Measurements from ENCODE around the gene HAAO.
"Not testable (repeated sequence)": the region's sequence is repeated elsewhere in the genome, so short reads cannot be mapped to it uniquely, and the experiment has no call there.

Gene HAAO

GRCh38 chr2:42748840-42749239, 43.5 kb downstream of the HAAO start:
- Histone ChIP-seq H3K36me3 (replicated peaks) (no peaks in the 10 kb centered on the region; the same call in 1 of the 2 replicates), H3K4me1 (no peaks in the 10 kb centered on the region), H3K27me3 (ENCODE audit: low read depth) (no peaks in the 10 kb centered on the region), H3K9me3 (no peaks in the 10 kb centered on the region), H3K4me3 (no peak overlapping the region)
- no peak for DNase-seq (ENCODE audit: low spot score in 2 of 2)
- in situ Hi-C loops (cut with MboI; ENCODE audit: low sequenced_read_pairs): no loop called here

GRCh38 chr2:42747422-42747821, 45.0 kb downstream of the HAAO start:
- Histone ChIP-seq H3K9me3 (no peaks in the 10 kb centered on the region), H3K36me3 (replicated peaks) (no peaks in the 10 kb centered on the region), H3K4me1 (no peaks in the 10 kb centered on the region), H3K27me3 (ENCODE audit: low read depth) (no peaks in the 10 kb centered on the region), H3K4me3 (no peak overlapping the region)
- in situ Hi-C loops (cut with MboI; ENCODE audit: low sequenced_read_pairs): no loop called here
- no peak for DNase-seq (ENCODE audit: low spot score in 2 of 2)

GRCh38 chr2:42744545-42745082, 47.8 kb downstream of the HAAO start:
- no peaks in the 10 kb centered on the region for H3K9me3 ChIP-seq
- DNase-seq (ENCODE audit: low spot score in 2 of 2): no peak
- in situ Hi-C loops (cut with MboI; ENCODE audit: low sequenced_read_pairs): no loop called here
- H3K4me3 ChIP-seq: no peak overlapping the region
- no peaks in the 10 kb centered on the region for H3K4me1 ChIP-seq
- H3K36me3 ChIP-seq (replicated peaks): no peaks in the 10 kb centered on the region
- no peaks in the 10 kb centered on the region for H3K27me3 ChIP-seq (ENCODE audit: low read depth)

GRCh38 chr2:42743659-42743990, 48.8 kb downstream of the HAAO start:
- in situ Hi-C loops (cut with MboI; ENCODE audit: low sequenced_read_pairs): no loop called here
- Histone ChIP-seq H3K4me1 (no peaks in the 10 kb centered on the region), H3K4me3 (no peak overlapping the region), H3K9me3 (no peaks in the 10 kb centered on the region), H3K36me3 (replicated peaks) (no peaks in the 10 kb centered on the region), H3K27me3 (ENCODE audit: low read depth) (no peaks in the 10 kb centered on the region)
- DNase-seq (ENCODE audit: low spot score in 2 of 2): no peak

- H3K4me1 ChIP-seq: no peaks in the 10 kb centered on the region
- H3K4me3 ChIP-seq: no peak overlapping the region
- in situ Hi-C loops (cut with MboI; ENCODE audit: low sequenced_read_pairs): no loop called here
- no peaks in the 10 kb centered on the region for H3K36me3 ChIP-seq (replicated peaks)
- no peaks in the 10 kb centered on the region for H3K9me3 ChIP-seq
- no peaks in the 10 kb centered on the region for H3K27me3 ChIP-seq (ENCODE audit: low read depth)
- DNase-seq (ENCODE audit: low spot score in 2 of 2): no peak
Measured at GRCh38 chr2:42742740-42743658, 49.4 kb downstream of the HAAO start.

- no peak for DNase-seq (ENCODE audit: low spot score in 2 of 2)
- no peaks in the 10 kb centered on the region for H3K36me3 ChIP-seq (replicated peaks)
- H3K27me3 ChIP-seq (ENCODE audit: low read depth): no peaks in the 10 kb centered on the region
- H3K9me3 ChIP-seq: no peaks in the 10 kb centered on the region
- in situ Hi-C loops (cut with MboI; ENCODE audit: low sequenced_read_pairs): no loop called here
- no peak overlapping the region for H3K4me3 ChIP-seq
- no peaks in the 10 kb centered on the region for H3K4me1 ChIP-seq
Measured at GRCh38 chr2:42741140-42741539, 51.2 kb downstream of the HAAO start.

GRCh38 chr2:42736598-42737322, 55.6 kb downstream of the HAAO start:
- H3K9me3 ChIP-seq: no peaks in the 10 kb centered on the region
- H3K36me3 ChIP-seq (replicated peaks): no peaks in the 10 kb centered on the region
- no peaks in the 10 kb centered on the region for H3K4me1 ChIP-seq
- no peak for DNase-seq (ENCODE audit: low spot score in 2 of 2)
- no peak overlapping the region for H3K4me3 ChIP-seq
- no peaks in the 10 kb centered on the region for H3K27me3 ChIP-seq (ENCODE audit: low read depth)
- in situ Hi-C loops (cut with MboI; ENCODE audit: low sequenced_read_pairs): no loop called here

- Histone ChIP-seq H3K9me3 (peaks cover 6% of the 10 kb centered on the region; the same call in 1 of the 2 replicates), H3K36me3 (replicated peaks) (no peaks in the 10 kb centered on the region; the same call in 1 of the 2 replicates), H3K4me3 (no peak overlapping the region), H3K27me3 (ENCODE audit: low read depth) (no peaks in the 10 kb centered on the region), H3K4me1 (no peaks in the 10 kb centered on the region)
- in situ Hi-C loops (cut with MboI; ENCODE audit: low sequenced_read_pairs): no loop called here
- no peak for DNase-seq (ENCODE audit: low spot score in 2 of 2)
Measured at GRCh38 chr2:42733852-42734251, 58.5 kb downstream of the HAAO start.

GRCh38 chr2:42731316-42731715, 61.1 kb downstream of the HAAO start:
- DNase-seq (ENCODE audit: low spot score in 2 of 2); H3K36me3 ChIP-seq (replicated peaks); H3K4me1 ChIP-seq; H3K27me3 ChIP-seq (ENCODE audit: low read depth); in situ Hi-C loops (cut with MboI; ENCODE audit: low sequenced_read_pairs); H3K9me3 ChIP-seq; H3K4me3 ChIP-seq: not testable (repeated sequence)

- no peak for DNase-seq (ENCODE audit: low spot score in 2 of 2)
- in situ Hi-C loops (cut with MboI; ENCODE audit: low sequenced_read_pairs): no loop called here
- no peaks in the 10 kb centered on the region for H3K4me1 ChIP-seq
- H3K36me3 ChIP-seq (replicated peaks): no peaks in the 10 kb centered on the region; the same call in 1 of the 2 replicates
- H3K9me3 ChIP-seq: peaks cover 6% of the 10 kb centered on the region; the same call in 1 of the 2 replicates
- H3K4me3 ChIP-seq: no peak overlapping the region
- no peaks in the 10 kb centered on the region for H3K27me3 ChIP-seq (ENCODE audit: low read depth)
Measured at GRCh38 chr2:42726680-42727079, 65.7 kb downstream of the HAAO start.

GRCh38 chr2:42725657-42726056, 66.7 kb downstream of the HAAO start:
- H3K27me3 ChIP-seq (ENCODE audit: low read depth): no peaks in the 10 kb centered on the region
- DNase-seq (ENCODE audit: low spot score in 2 of 2): no peak
- no peaks in the 10 kb centered on the region; the same call in 1 of the 2 replicates for H3K36me3 ChIP-seq (replicated peaks)
- in situ Hi-C loops (cut with MboI; ENCODE audit: low sequenced_read_pairs): no loop called here
- peaks cover 6% of the 10 kb centered on the region; the same call in 1 of the 2 replicates for H3K9me3 ChIP-seq
- H3K4me3 ChIP-seq: no peak overlapping the region
- H3K4me1 ChIP-seq: no peaks in the 10 kb centered on the region

- Histone ChIP-seq H3K9me3 (peaks cover 6% of the 10 kb centered on the region; the same call in 1 of the 2 replicates), H3K4me1 (no peaks in the 10 kb centered on the region), H3K27me3 (ENCODE audit: low read depth) (no peaks in the 10 kb centered on the region), H3K4me3 (no peak overlapping the region), H3K36me3 (replicated peaks) (no peaks in the 10 kb centered on the region; the same call in 1 of the 2 replicates)
- in situ Hi-C loops (cut with MboI; ENCODE audit: low sequenced_read_pairs): no loop called here
- DNase-seq (ENCODE audit: low spot score in 2 of 2): no peak
Measured at GRCh38 chr2:42724886-42725285, 67.5 kb downstream of the HAAO start.

GRCh38 chr2:42723465-42723864, 68.9 kb downstream of the HAAO start:
- in situ Hi-C loops (cut with MboI; ENCODE audit: low sequenced_read_pairs): no loop called here
- Histone ChIP-seq H3K36me3 (replicated peaks) (no peaks in the 10 kb centered on the region), H3K9me3 (no peaks in the 10 kb centered on the region), H3K4me3 (no peak overlapping the region), H3K27me3 (ENCODE audit: low read depth) (no peaks in the 10 kb centered on the region), H3K4me1 (no peaks in the 10 kb centered on the region)
- no peak for DNase-seq (ENCODE audit: low spot score in 2 of 2)
